Neural cell (in vitro differentiated cells): ENCODE measurements around the gene OARD1.

ENCODE experiments used
- CTCF ChIP-seq: fragments of 450-650 bp; IDR thresholded peaks from 2 replicates; pipeline ENCODE4 v1.5.1; 2014; ENCODE audit warnings: antibody characterized with exemption, mild to moderate bottlenecking, moderate library complexity; ENCODE audit not compliant: poor library complexity, severe bottlenecking
- EP300 ChIP-seq: fragments of 450-650 bp; conservative IDR thresholded peaks from 2 replicates; pipeline ENCODE4 v1.6.1; 2014; ENCODE audit warnings: antibody characterized with exemption, mild to moderate bottlenecking, moderate library complexity; ENCODE audit not compliant: poor library complexity, severe bottlenecking
- EZH2 ChIP-seq: fragments of 200-600, 300-800 bp; shearing (Covaris generic), sonication (generic); IDR thresholded peaks from 2 replicates; pipeline ENCODE4 v1.6.1; 2014; ENCODE audit warnings: antibody characterized with exemption, low read length, borderline replicate concordance, mild to moderate bottlenecking; ENCODE audit not compliant: insufficient read depth, poor library complexity, severe bottlenecking
- MXI1 ChIP-seq: fragments of 450-650 bp; conservative IDR thresholded peaks from 2 replicates; pipeline ENCODE4 v1.6.1; 2014; ENCODE audit warnings: antibody characterized with exemption, mild to moderate bottlenecking; ENCODE audit not compliant: poor library complexity, severe bottlenecking
- POLR2AphosphoS5 ChIP-seq: IDR thresholded peaks from 2 replicates; pipeline ENCODE4 v1.6.1; 2012
- RAD21 ChIP-seq: fragments of 450-650 bp; conservative IDR thresholded peaks from 2 replicates; pipeline ENCODE4 v1.6.1; 2014; ENCODE audit warnings: antibody characterized with exemption, mild to moderate bottlenecking, moderate library complexity
- SMC3 ChIP-seq: fragments of 450-650 bp; conservative IDR thresholded peaks from 2 replicates; pipeline ENCODE4 v1.6.1; 2014; ENCODE audit warnings: antibody characterized with exemption, mild to moderate bottlenecking, moderate library complexity; ENCODE audit not compliant: poor library complexity
- TAF1 ChIP-seq: IDR thresholded peaks from 2 replicates; pipeline ENCODE4 v1.6.1; 2012; ENCODE audit warnings: low read depth
- TF ChIP-seq, protein P1 (sequence below): IDR thresholded peaks from 2 replicates; pipeline ENCODE4 v1.6.1; 2012; ENCODE audit warnings: borderline replicate concordance

- TF ChIP-seq EZH2, result no peak
- no peak for TF ChIP-seq CTCF
- TF ChIP-seq EP300, result no peak
- no peak for TF ChIP-seq POLR2AphosphoS5
- TF ChIP-seq, protein P1, sequence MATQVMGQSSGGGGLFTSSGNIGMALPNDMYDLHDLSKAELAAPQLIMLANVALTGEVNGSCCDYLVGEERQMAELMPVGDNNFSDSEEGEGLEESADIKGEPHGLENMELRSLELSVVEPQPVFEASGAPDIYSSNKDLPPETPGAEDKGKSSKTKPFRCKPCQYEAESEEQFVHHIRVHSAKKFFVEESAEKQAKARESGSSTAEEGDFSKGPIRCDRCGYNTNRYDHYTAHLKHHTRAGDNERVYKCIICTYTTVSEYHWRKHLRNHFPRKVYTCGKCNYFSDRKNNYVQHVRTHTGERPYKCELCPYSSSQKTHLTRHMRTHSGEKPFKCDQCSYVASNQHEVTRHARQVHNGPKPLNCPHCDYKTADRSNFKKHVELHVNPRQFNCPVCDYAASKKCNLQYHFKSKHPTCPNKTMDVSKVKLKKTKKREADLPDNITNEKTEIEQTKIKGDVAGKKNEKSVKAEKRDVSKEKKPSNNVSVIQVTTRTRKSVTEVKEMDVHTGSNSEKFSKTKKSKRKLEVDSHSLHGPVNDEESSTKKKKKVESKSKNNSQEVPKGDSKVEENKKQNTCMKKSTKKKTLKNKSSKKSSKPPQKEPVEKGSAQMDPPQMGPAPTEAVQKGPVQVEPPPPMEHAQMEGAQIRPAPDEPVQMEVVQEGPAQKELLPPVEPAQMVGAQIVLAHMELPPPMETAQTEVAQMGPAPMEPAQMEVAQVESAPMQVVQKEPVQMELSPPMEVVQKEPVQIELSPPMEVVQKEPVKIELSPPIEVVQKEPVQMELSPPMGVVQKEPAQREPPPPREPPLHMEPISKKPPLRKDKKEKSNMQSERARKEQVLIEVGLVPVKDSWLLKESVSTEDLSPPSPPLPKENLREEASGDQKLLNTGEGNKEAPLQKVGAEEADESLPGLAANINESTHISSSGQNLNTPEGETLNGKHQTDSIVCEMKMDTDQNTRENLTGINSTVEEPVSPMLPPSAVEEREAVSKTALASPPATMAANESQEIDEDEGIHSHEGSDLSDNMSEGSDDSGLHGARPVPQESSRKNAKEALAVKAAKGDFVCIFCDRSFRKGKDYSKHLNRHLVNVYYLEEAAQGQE, result no peak
- TF ChIP-seq TAF1, result no peak
- TF ChIP-seq RAD21, result no peak
- TF ChIP-seq MXI1, result no peak
- no peak for TF ChIP-seq SMC3
These were observed 38.4 kb downstream of the OARD1 start for GRCh38 chr6:41033776-41034175.
